Measurements from ENCODE around the gene SYT1. TPM values are rescaled to one million over a fixed set of nuclear protein-coding genes. Genes with fewer than 3 reads are reported as not detected.

The SYT1 gene
- total RNA-seq, 1 donor from 2014 or later, result 0.59 TPM

DNA sequence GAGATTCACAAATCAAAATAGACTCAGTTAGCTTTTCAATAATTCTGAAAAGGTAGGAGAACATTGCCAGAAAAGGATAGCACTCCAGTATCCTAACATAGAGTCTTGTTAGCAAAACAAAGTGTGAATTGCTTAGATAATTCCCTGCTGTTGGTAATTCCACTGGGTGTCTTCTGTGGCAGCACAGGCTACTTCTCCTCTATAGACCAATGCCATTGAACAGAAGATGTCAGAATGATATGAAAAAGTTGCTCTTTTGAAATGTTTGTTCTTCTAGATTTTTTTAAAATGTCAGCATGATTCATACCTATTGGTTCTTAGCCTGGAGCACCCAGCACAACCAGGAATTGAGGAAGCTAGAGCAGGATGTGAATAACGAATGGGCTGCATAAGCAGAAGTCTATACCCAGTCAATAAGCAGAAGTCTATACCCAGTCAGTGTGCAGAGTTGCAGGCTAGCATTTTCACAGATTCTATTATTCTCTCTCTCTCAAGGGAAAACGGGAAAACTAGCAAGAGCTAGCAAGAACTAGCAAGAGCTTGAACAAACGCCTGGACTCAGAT is 112.8 kb downstream of the SYT1 start:
- TF ChIP-seq, protein P1, sequence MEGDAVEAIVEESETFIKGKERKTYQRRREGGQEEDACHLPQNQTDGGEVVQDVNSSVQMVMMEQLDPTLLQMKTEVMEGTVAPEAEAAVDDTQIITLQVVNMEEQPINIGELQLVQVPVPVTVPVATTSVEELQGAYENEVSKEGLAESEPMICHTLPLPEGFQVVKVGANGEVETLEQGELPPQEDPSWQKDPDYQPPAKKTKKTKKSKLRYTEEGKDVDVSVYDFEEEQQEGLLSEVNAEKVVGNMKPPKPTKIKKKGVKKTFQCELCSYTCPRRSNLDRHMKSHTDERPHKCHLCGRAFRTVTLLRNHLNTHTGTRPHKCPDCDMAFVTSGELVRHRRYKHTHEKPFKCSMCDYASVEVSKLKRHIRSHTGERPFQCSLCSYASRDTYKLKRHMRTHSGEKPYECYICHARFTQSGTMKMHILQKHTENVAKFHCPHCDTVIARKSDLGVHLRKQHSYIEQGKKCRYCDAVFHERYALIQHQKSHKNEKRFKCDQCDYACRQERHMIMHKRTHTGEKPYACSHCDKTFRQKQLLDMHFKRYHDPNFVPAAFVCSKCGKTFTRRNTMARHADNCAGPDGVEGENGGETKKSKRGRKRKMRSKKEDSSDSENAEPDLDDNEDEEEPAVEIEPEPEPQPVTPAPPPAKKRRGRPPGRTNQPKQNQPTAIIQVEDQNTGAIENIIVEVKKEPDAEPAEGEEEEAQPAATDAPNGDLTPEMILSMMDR (IDR thresholded peaks at IDR 0.05), result no peak
- Mint-ChIP-seq H3K27ac (ENCODE audit: unreplicated experiment) (no peak overlapping the region), H3K27me3 (ENCODE audit: unreplicated experiment) (peaks cover 2% of the 10 kb centered on the region), H3K4me3 (ENCODE audit: unreplicated experiment) (no peak overlapping the region), H3K4me1 (ENCODE audit: unreplicated experiment) (no peaks in the 10 kb centered on the region), H3K9me3 (ENCODE audit: unreplicated experiment) (no peaks in the 10 kb centered on the region), H3K36me3 (ENCODE audit: unreplicated experiment) (no peaks in the 10 kb centered on the region)
- DNase-seq (ENCODE audit: extremely low spot score, unreplicated experiment), result no peak

DNA sequence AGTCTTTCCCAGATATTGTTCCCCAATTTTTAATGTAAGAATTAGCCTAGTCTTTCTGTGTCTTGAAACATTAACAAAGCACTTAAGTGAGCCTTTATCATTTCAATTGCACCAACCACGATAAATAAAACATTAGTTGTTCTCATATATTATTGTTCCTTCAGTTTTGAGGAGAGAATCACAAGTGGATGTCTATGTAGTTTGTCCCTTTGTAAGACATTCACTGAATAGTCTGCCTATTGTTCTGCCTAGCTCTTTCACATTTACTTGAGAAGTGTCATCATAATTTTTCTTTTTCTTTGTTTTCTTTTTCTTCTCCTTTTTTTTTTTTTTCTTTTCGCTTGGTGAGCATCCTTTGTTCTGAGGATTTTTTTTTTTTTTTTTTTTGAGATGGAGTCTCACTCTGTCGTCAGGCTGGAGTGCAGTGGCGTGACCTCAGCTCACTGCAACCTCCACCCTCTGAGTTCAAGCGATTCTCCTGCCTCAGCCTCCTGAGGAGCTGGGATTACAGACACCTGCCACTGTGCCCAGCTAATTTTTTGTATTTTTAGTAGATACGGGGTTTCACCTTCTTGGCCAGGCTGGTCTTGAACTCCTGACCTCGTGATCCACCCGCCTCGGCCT is 129.7 kb downstream of the SYT1 start:
- H3K36me3 Mint-ChIP-seq (ENCODE audit: unreplicated experiment), result no peaks in the 10 kb centered on the region
- TF ChIP-seq, protein P1 (IDR thresholded peaks at IDR 0.05), result no peak
- no peaks in the 10 kb centered on the region for H3K9me3 Mint-ChIP-seq (ENCODE audit: unreplicated experiment)
- DNase-seq (ENCODE audit: extremely low spot score, unreplicated experiment), result no peak
- H3K27ac Mint-ChIP-seq (ENCODE audit: unreplicated experiment), result no peak overlapping the region
- H3K4me3 Mint-ChIP-seq (ENCODE audit: unreplicated experiment), result no peak overlapping the region
- peaks cover 13% of the 10 kb centered on the region for H3K27me3 Mint-ChIP-seq (ENCODE audit: unreplicated experiment)
- no peaks in the 10 kb centered on the region for H3K4me1 Mint-ChIP-seq (ENCODE audit: unreplicated experiment)

DNA sequence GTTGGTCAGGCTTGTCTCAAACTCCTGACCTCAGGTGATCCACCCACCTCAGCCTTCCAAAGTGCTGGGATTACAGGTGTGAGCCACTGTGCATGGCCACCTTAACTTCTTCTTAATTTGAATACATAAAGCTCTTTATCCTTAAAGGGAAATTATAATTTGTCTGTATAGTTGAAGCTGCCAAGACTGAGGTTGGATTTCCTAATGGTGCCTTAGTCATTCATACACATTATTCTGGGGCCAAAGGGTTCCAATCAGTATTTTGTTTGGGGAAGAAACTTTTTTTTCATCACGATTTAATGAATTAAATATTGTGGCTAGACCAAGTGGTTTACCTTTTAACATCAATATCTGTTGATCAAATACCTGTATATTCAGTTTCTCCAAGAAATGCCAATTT is 135.9 kb downstream of the SYT1 start:
- no peaks in the 10 kb centered on the region for H3K36me3 Mint-ChIP-seq (ENCODE audit: unreplicated experiment)
- H3K27me3 Mint-ChIP-seq (ENCODE audit: unreplicated experiment), result peaks cover 18% of the 10 kb centered on the region
- no peak for DNase-seq (ENCODE audit: extremely low spot score, unreplicated experiment)
- no peaks in the 10 kb centered on the region for H3K9me3 Mint-ChIP-seq (ENCODE audit: unreplicated experiment)
- no peak overlapping the region for H3K4me3 Mint-ChIP-seq (ENCODE audit: unreplicated experiment)
- H3K4me1 Mint-ChIP-seq (ENCODE audit: unreplicated experiment), result no peaks in the 10 kb centered on the region
- no peak overlapping the region for H3K27ac Mint-ChIP-seq (ENCODE audit: unreplicated experiment)
- TF ChIP-seq, protein P1 (IDR thresholded peaks at IDR 0.05), result no peak

DNA sequence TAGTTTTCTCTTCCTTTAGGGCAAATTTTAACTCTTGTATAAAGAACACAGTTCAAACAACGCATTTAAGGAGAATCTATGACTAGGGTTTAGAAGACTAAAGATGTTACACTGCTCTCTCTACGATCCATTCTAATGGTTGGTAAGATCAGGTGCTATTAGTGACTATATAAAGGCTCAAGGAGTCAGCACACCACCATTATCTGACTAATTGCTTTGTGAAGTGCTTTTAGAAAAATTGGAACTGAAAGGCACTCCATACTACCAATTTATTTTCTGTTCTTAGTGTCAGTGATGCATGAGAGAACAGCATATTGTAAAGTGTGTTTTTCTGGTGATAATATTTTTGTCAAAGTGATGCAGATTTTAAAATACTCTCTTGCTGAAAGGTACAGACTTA is 136.8 kb downstream of the SYT1 start:
- no peaks in the 10 kb centered on the region for H3K9me3 Mint-ChIP-seq (ENCODE audit: unreplicated experiment)
- H3K27me3 Mint-ChIP-seq (ENCODE audit: unreplicated experiment), result peaks cover 19% of the 10 kb centered on the region
- no peak overlapping the region for H3K4me3 Mint-ChIP-seq (ENCODE audit: unreplicated experiment)
- TF ChIP-seq, protein P1 (IDR thresholded peaks at IDR 0.05), result no peak
- no peak overlapping the region for H3K27ac Mint-ChIP-seq (ENCODE audit: unreplicated experiment)
- H3K36me3 Mint-ChIP-seq (ENCODE audit: unreplicated experiment), result no peaks in the 10 kb centered on the region
- H3K4me1 Mint-ChIP-seq (ENCODE audit: unreplicated experiment), result no peaks in the 10 kb centered on the region
- DNase-seq (ENCODE audit: extremely low spot score, unreplicated experiment), result no peak

DNA sequence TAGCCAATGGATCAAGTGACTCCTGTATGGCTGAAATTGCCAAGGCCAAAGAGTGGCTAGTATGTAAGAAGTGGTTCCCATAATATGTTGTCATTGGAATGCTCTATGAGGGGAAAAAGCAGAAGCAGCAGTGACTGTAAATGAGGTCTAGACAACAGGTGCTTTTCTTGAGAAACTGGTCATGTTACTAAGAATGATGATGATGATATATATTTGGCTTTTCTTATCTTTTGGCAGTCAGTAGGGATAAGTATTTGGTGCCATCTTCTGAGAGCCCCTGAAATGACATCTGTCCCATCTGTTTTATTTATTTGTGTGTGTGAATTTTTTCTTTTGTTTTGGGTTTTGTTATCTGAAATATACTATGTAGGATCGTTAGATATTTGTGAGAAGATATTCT is 141.7 kb downstream of the SYT1 start:
- Mint-ChIP-seq H3K4me1 (ENCODE audit: unreplicated experiment) (no peaks in the 10 kb centered on the region), H3K27ac (ENCODE audit: unreplicated experiment) (no peak overlapping the region), H3K9me3 (ENCODE audit: unreplicated experiment) (no peaks in the 10 kb centered on the region), H3K27me3 (ENCODE audit: unreplicated experiment) (peaks cover 35% of the 10 kb centered on the region), H3K36me3 (ENCODE audit: unreplicated experiment) (no peaks in the 10 kb centered on the region), H3K4me3 (ENCODE audit: unreplicated experiment) (no peak overlapping the region)
- DNase-seq (ENCODE audit: extremely low spot score, unreplicated experiment), result no peak
- TF ChIP-seq, protein P1 (IDR thresholded peaks at IDR 0.05), result peak; percentile 42

Data from osteocyte (in vitro differentiated cells).